Neural cell (in vitro differentiated cells): ENCODE data around the gene EHMT1. TPM values are rescaled to one million over a fixed set of nuclear protein-coding genes. Genes with fewer than 3 reads are reported as not detected.

ENCODE experiments used
- H2AFZ ChIP-seq: fragments of 200-600, 300-800 bp; sonication (generic), shearing (Covaris generic); 2 replicates; pipeline ENCODE4 v1.6.0; 2014; ENCODE audit warnings: low read depth, mild to moderate bottlenecking, antibody characterized with exemption, low read length, moderate library complexity
- H3F3A ChIP-seq: fragments of 200-600 bp; shearing (Covaris generic); 2 replicates; pipeline ENCODE4 v1.6.1; 2016; ENCODE audit warnings: mild to moderate bottlenecking, moderate library complexity, mixed read lengths, antibody characterized with exemption, low read length; ENCODE audit not compliant: insufficient read depth, poor library complexity, severe bottlenecking
- H3K27ac ChIP-seq: fragments of 200-600, 300-800 bp; sonication (generic), shearing (Covaris generic); 2 replicates; pipeline ENCODE4 v1.5.1; 2014; ENCODE audit warnings: mild to moderate bottlenecking, low read length, moderate library complexity
- H3K27me3 ChIP-seq: fragments of 300-800, 200-600 bp; sonication (generic), shearing (Covaris generic); 2 replicates; pipeline ENCODE4 v1.6.0; 2014; ENCODE audit warnings: mild to moderate bottlenecking, low read depth, low read length, moderate library complexity; ENCODE audit not compliant: insufficient read depth
- H3K36me3 ChIP-seq: fragments of 300-800, 200-600 bp; sonication (generic), shearing (Covaris generic); 2 replicates; pipeline ENCODE4 v1.5.1; 2014; ENCODE audit warnings: mild to moderate bottlenecking, antibody characterized with exemption, low read length, moderate library complexity; ENCODE audit not compliant: insufficient read depth
- H3K4me2 ChIP-seq: fragments of 300-800, 200-600 bp; sonication (generic), shearing (Covaris generic); 2 replicates; pipeline ENCODE4 v1.6.0; 2014; ENCODE audit warnings: mild to moderate bottlenecking, low read length
- H3K4me3 ChIP-seq: fragments of 300-800, 200-600 bp; sonication (generic), shearing (Covaris generic); 2 replicates; pipeline ENCODE4 v1.5.1; 2014; ENCODE audit warnings: mild to moderate bottlenecking, low read length, moderate library complexity
- H3K79me2 ChIP-seq: fragments of 200-600 bp; shearing (Covaris generic); replicated peaks from 2 replicates; pipeline ENCODE4 v1.6.0; 2014; ENCODE audit warnings: mild to moderate bottlenecking, low read length, moderate library complexity; ENCODE audit not compliant: insufficient read depth
- H3K9ac ChIP-seq: fragments of 300-800, 200-600 bp; sonication (generic), shearing (Covaris generic); 2 replicates; pipeline ENCODE4 v1.6.1; 2016; ENCODE audit warnings: mild to moderate bottlenecking, low read length, mixed read lengths
- H3K9me2 ChIP-seq: fragments of 200-600 bp; shearing (Covaris generic); 2 replicates; pipeline ENCODE4 v1.6.1; 2016; ENCODE audit warnings: mild to moderate bottlenecking, low read length, mixed read lengths; ENCODE audit not compliant: insufficient read depth
- H3K9me3 ChIP-seq: fragments of 200-600, 300-800 bp; sonication (generic), shearing (Covaris generic); 2 replicates; pipeline ENCODE4 v1.6.1; 2016; ENCODE audit warnings: mild to moderate bottlenecking, mixed run types, low read length, moderate library complexity, mixed read lengths
- H4K20me1 ChIP-seq: fragments of 200-600 bp; shearing (Covaris generic); 2 replicates; pipeline ENCODE4 v1.6.1; 2016; ENCODE audit warnings: mild to moderate bottlenecking, mixed run types; ENCODE audit not compliant: insufficient read depth
- CTCF ChIP-seq: fragments of 450-650 bp; IDR thresholded peaks from 2 replicates; pipeline ENCODE4 v1.5.1; 2014; ENCODE audit warnings: antibody characterized with exemption, mild to moderate bottlenecking, moderate library complexity; ENCODE audit not compliant: poor library complexity, severe bottlenecking
- EP300 ChIP-seq: fragments of 450-650 bp; conservative IDR thresholded peaks from 2 replicates; pipeline ENCODE4 v1.6.1; 2014; ENCODE audit warnings: antibody characterized with exemption, mild to moderate bottlenecking, moderate library complexity; ENCODE audit not compliant: poor library complexity, severe bottlenecking
- EZH2 ChIP-seq: fragments of 200-600, 300-800 bp; shearing (Covaris generic), sonication (generic); IDR thresholded peaks from 2 replicates; pipeline ENCODE4 v1.6.1; 2014; ENCODE audit warnings: antibody characterized with exemption, low read length, borderline replicate concordance, mild to moderate bottlenecking; ENCODE audit not compliant: insufficient read depth, poor library complexity, severe bottlenecking
- MXI1 ChIP-seq: fragments of 450-650 bp; conservative IDR thresholded peaks from 2 replicates; pipeline ENCODE4 v1.6.1; 2014; ENCODE audit warnings: antibody characterized with exemption, mild to moderate bottlenecking; ENCODE audit not compliant: poor library complexity, severe bottlenecking
- POLR2AphosphoS5 ChIP-seq: IDR thresholded peaks from 2 replicates; pipeline ENCODE4 v1.6.1; 2012
- RAD21 ChIP-seq: fragments of 450-650 bp; conservative IDR thresholded peaks from 2 replicates; pipeline ENCODE4 v1.6.1; 2014; ENCODE audit warnings: antibody characterized with exemption, mild to moderate bottlenecking, moderate library complexity
- REST ChIP-seq: IDR thresholded peaks from 2 replicates; pipeline ENCODE4 v1.6.1; 2012; ENCODE audit warnings: borderline replicate concordance
- SMC3 ChIP-seq: fragments of 450-650 bp; conservative IDR thresholded peaks from 2 replicates; pipeline ENCODE4 v1.6.1; 2014; ENCODE audit warnings: antibody characterized with exemption, mild to moderate bottlenecking, moderate library complexity; ENCODE audit not compliant: poor library complexity
- TAF1 ChIP-seq: IDR thresholded peaks from 2 replicates; pipeline ENCODE4 v1.6.1; 2012; ENCODE audit warnings: low read depth
- polyA plus RNA-seq: library from polyadenylated mRNA; depleted of rRNA; stranded (reverse); fragments of >200 nt; gene quantifications from 2 replicates; pipeline ENCODE4 v1.2.3, GENCODE V29; 2014

EHMT1 gene
- polyA plus RNA-seq, 1 donor from 2014 or later, result 53.0 TPM

GRCh38 chr9:137743695-137744094 lies 124.9 kb downstream of the EHMT1 start:
- no peaks in the 10 kb centered on the region for H4K20me1 ChIP-seq

GRCh38 chr9:137744632-137745183 lies 125.9 kb downstream of the EHMT1 start:
- Histone ChIP-seq H2AFZ (no peak overlapping the region), H3K9ac (no peak overlapping the region), H3K27me3 (no peaks in the 10 kb centered on the region), H3K4me2 (no peak overlapping the region), H3K9me3 (no peaks in the 10 kb centered on the region), H3F3A (no peaks in the 10 kb centered on the region), H3K79me2 (peaks cover 3% of the 10 kb centered on the region), H3K9me2 (no peaks in the 10 kb centered on the region), H3K4me3 (no peak overlapping the region), H3K27ac (no peak overlapping the region), H3K36me3 (no peaks in the 10 kb centered on the region), H4K20me1 (no peaks in the 10 kb centered on the region)
- TF ChIP-seq RAD21 (no peak), REST (no peak)

More at GRCh38 chr9:137743695-137744094, 124.9 kb downstream of the EHMT1 start:
- Histone ChIP-seq H3K79me2 (peaks cover 1% of the 10 kb centered on the region), H3K9ac (no peak overlapping the region), H3F3A (no peaks in the 10 kb centered on the region), H3K36me3 (no peaks in the 10 kb centered on the region), H3K4me2 (no peak overlapping the region), H2AFZ (no peak overlapping the region), H3K4me3 (no peak overlapping the region), H3K27ac (no peak overlapping the region), H3K9me3 (no peaks in the 10 kb centered on the region), H3K27me3 (no peaks in the 10 kb centered on the region), H3K9me2 (no peaks in the 10 kb centered on the region)
- TF ChIP-seq CTCF (no peak), EZH2 (no peak), REST (no peak), RAD21 (no peak), TAF1 (no peak), MXI1 (no peak), EP300 (no peak), SMC3 (no peak), POLR2AphosphoS5 (no peak)
